ENCODE measurements around the gene FAM83F. TPM values are rescaled to one million over a fixed set of nuclear protein-coding genes. Genes with fewer than 3 reads are reported as not detected.
"Not testable (repeated sequence)": the region's sequence is repeated elsewhere in the genome, so short reads cannot be mapped to it uniquely, and the experiment has no call there.

Gene FAM83F
- 1.4 TPM for total RNA-seq (ENCODE audit: insufficient read depth, low replicate concordance)

DNA sequence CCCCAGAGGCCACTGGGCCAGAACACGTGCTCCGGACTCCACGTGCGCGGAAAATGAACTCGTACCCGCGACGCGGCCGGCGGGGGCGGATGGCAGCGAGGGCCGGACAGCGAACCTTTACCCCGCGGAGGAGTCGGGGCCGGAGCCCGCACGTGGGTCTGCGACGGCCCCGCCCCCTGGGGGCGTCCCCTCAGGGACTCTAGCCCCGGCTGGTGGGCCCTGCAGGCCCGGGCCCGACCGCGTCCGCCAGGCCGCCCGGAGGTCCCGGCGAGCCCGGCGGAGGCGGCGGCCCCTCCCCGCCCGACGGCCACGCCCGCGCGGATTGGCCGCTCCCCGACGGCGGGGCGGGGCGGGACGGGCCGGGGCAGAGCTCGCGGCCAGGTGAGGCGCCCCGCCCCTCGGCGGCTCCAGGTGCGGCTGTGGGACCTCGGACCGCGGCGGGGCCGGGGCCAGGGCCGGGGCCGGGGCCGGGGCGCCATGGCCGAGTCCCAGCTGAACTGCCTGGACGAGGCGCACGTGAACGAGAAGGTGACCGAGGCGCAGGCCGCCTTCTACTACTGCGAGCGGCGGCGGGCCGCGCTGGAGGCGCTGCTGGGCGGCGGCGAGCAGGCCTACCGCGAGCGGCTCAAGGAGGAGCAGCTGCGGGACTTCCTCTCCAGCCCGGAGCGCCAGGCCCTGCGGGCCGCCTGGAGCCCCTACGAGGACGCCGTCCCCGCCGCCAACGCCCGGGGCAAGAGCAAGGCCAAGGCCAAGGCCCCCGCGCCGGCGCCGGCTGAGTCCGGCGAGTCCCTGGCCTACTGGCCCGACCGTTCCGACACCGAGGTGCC is at the start of gene FAM83F:
Gene FAM83F, plus strand, starts transcription at position 389 of the 827 bp plus-strand sequence. Its CDS starts 89 bp downstream, at position 478.
- no peak for DNase-seq (ENCODE audit: low spot score)

DNA sequence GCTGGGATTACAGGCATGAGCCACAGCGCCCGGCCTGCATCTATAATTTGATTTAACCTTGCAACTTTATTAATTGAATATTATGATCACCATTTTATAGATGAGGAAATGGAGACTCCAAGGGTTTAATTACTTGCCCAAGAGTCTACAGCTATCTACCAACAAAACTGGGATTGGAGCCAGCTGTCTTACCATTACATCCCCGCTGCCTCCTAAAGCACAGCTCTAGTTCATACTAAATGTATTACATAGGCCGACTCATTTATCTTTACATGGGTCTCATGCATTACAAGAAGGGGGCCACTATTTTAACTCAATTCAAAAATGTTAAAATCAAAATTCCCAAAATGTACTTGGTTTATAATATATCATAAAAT is 48.6 kb upstream of the FAM83F start:
- no peak for DNase-seq (ENCODE audit: low spot score)

DNA sequence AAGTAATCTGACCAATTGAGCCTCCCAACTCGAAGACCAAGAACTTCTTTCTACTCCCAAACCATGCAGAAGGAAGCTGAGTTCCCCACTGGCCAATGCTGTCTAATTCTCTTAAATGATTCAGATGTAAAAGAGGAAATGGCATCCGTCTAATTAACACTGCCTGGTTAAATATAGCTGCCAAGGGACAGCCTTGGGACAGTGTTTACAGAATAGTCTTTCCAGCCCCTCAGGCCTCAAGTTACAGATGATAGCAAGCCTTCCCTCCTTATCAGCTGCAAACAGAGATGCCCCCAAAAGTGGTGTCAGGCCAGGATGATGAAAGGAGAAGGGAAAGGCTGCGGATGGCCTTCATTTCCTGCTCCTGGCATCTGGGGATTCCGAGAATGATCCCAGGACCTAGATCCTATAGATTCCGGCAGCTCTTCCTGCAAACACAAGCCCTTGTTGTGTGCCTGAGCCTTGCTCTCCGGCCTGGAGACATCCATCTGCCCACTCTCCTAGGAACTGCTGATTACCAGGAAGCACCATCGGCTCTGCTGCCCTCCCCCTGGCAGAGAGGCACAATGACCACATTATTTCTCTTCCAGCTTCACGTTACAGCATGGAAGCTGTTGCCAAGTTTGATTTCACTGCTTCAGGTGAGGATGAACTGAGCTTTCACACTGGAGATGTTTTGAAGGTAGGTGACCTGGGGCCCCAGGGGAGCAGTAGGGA is 48.1 kb upstream of the FAM83F start:
- no peak for DNase-seq (ENCODE audit: low spot score)

DNA sequence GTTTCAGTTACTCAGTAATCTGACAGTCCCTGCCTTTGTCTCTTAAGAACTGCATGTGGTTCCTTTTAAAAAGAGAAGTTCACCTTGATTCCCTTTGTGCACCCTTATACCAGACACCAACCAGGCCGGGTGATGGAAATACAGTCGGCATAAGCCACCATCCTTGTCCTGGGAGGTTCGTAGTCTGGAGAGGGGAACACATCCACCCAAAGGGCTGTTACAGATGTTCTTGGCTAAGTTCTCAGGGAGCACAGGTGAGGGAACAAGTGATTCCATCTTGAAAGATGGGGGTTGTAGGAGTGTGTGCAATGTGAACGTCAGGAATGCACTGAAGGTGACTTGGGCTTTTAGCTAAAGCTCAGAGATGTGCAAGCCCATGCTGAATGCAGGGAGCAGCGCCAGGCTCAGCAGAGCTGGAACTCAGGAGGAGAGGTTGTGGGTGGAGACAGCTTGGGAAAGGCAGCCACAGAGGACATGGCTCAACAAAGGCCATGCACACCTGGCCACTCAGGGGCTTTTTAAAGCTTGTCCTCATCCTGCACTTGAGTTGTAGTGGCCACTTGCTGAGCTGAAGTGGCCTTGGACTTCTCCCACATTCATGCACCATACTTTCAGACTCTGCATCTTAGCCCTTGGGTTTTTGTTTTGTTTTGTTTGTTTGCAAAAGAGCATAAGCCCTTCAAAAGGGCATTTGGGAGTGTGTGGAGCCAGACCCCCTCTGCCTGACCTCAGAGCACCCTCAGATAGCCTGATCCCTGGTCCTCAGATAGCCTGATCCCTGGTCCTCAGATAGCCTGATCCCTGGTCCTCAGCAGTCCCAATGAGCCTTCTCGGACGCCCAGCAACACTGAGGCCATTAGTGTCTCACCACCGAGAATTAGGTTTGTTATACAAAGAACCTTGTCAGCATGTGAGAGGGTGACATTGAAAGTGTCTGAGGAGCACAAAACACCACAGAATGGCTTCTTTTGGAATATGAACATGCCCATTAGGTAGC is 47.2 kb upstream of the FAM83F start:
- no peak for DNase-seq (ENCODE audit: low spot score)

DNA sequence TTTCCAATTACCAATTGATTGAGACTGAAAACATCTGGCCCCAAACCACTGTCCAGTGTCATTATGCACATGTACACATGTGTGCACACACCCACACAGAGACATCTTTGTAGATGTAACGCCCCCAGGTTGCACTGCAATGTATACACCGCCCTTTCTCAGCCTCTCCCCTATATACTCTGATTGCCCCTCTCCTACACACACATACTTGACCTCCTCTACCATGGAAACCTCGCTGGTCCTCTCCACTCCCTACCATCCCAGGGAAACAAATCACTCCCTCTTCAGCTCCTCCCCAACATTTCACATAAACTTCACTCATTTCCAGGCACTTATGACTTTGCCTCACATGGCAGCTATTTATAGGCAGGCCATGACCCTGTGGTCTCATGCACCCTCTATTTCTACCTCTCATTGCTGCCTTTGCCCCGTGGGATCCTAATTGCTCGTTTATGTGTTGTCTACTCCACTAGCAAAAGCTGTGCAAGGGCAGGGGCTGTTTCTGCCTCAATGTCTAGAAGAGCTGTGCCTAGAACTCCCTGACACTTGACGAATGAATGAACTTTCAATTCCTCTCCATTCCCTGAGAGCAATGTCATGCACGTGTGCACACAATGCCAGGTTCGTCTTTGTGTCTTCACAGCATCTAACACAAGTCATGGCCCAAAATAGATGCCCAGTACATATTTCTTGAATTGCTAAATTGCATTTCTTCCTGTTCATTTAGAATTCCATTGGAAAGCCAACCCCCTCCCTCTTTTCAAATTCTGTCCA is 44.6 kb upstream of the FAM83F start:
- DNase-seq (ENCODE audit: low spot score): no peak

DNA sequence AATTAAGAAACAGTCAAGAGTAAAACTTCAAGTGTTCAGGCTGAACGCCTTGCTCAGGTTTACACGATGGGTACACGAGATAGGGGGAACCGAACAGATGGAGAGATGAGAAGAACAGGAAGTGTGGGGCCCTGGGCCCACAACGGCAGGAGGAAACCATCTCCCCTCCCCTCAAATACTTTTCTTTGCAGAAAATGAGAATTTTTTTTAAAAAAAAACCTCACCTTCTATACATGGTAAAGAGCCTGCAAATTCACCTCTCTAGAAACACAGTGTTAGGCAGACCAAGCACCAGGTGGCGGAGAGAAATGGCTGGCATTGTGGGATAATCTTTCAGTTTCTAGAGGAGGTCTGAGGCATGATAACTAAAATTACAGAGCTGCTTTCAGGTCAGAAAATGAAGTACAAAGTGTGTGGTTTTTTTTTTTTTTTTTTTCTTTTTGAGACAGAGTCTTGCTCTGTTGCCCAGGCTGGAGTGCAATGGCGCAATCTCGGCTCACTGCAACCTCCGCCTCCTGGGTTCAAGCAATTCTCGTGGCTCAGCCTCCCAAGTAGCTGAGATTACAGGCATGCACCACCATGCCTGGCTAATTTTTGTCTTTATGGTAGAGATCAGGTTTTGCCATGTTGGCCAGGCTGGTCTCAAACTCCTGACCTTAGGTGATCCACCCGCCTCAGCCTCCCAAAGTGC is 43.0 kb upstream of the FAM83F start:
- not testable (repeated sequence) for DNase-seq (ENCODE audit: low spot score)

DNA sequence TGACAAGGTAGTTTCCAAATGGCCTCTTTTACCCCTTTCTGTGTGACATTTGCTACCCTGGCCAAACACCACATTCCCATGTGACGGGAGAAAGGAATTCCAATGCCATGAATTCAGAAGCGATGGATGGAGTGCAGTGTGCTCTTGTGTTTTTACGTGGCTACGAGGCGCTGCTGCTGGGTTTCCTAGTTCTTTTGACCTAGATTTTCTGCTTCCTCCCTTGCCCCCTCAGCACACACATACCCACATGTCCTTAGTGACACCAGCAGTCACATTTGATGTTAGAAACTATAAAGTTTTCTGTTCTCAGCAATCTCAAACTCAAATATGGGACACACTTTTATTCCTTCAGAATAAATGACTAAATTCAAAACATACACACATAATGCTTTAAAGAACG is 42.4 kb upstream of the FAM83F start:
- DNase-seq (ENCODE audit: low spot score): no peak

DNA sequence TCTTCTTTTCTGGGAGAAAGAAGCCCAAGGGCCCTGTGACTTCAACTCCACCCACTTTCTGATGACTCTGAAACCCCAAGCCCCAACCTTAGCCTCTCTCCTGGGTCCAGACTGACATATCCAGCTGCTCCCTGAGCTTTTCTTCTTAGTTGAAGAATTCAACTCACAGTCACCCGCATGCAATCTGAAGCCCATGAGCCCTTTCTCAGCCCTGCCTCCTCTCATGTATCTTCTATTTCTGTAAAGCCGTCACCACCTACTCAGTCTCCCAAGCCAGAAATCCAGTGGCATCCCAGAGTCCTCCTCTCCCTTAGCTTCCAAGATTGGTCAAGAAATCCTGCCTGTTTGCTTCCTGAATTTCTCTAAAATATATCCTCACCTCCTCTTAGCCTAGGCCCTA is 41.7 kb upstream of the FAM83F start:
- DNase-seq (ENCODE audit: low spot score): peak; percentile 11

DNA sequence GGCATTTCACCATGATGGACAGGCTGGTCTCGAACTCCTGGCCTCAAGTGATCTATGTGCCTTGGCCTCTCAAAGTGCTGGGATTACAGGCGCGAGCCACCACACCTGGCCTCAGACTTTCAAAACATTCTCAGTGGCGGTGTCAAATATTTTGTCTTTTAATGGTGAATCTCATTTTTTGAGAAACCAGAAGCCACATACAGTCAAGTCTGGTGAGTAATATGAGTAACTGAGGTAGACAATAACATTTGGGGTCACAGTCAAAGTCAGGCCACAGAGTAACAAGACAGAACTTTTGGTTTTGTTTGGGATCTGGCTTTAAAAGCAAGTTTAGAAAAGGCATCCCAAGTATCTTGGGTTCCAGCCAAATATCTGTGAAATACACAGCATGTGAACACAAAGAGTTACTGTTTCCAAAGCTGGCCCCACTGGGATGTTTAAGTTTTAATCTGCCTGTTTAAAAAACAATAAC is 40.1 kb upstream of the FAM83F start:
- DNase-seq (ENCODE audit: low spot score): peak; percentile 36

DNA sequence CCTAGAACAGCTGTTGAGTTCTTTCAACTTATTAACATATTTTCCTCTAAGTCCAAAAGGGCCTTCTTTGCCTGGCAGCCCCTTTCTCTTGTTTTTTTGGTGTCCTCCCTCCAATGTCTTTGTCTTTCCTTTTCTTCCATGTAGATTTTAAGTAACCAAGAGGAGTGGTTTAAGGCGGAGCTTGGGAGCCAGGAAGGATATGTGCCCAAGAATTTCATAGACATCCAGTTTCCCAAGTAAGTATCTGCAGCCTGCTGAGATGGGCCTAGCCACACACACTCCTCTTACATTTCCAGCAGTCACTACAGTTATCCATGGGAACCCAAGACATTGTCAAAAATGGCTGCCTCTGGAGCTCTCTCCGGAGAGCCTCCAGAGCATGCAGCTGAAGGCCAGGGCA is 39.1 kb upstream of the FAM83F start:
- no peak for DNase-seq (ENCODE audit: low spot score)

DNA sequence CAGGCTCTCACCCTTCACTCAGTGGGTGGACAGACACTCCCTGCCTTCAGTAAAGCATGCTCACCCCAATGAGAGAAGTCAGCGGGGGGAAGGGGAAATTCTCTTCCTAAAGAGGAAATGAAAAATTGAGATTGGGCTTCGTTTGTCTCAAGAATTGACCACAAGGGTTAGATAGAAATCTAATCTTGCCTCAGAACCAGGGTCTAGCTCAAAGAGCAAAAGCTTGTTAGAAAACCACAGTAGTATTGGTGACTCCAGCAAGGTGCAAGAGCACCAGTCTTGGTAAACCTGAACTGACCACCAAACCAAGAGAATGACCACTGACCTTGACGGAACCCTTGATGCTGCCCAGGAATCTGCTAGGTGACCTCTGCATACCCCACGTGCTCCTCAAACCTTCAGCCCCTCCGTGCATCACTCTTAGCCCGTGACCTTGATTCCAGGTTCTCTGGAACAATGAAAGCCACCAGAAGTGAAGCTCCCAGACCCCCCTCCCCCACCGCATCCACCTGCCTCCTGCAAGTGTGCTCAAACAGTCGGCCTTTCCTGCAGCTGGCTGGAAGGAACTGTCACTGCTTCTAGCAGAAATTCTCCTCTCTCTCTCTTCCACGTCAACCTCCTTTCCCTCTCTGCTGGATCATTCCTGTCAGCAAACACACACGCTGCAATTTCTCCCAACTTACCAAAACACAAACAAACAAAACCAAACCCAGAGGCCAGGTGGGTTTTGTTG is 37.7 kb upstream of the FAM83F start:
- no peak for DNase-seq (ENCODE audit: low spot score)

DNA sequence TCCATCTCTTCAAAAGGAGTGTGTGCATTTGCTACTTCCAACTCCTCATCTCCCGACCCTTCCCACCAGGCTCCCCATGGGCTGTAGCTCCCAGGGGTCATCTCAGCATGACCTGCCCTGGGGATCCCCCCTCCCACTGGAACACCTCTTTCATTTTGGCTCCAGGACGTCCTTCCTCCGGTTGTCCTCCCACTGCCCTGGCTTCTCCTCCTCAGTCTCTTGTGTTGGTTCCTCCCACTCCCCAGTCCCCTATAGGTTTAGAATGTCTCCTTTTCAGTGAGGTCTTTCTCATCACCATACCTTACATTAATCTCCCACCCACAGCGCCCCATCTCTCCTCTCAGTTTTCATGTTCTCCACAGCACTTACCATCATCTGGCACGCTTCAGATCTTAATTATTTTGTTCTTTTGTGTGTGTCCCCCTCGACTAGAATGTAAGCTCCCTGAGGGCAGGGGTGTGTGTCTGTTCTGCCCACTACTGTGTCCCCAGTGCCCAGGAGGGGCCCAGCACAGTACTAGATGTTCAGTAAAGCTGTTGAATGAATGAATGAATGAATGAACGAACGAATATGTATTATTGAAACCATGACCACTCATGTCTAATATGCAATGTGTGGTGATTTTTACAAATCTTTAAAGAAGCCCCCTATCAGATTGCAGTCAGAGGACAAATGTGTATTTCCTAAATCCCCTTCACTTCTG is 36.6 kb upstream of the FAM83F start:
- DNase-seq (ENCODE audit: low spot score): no peak

DNA sequence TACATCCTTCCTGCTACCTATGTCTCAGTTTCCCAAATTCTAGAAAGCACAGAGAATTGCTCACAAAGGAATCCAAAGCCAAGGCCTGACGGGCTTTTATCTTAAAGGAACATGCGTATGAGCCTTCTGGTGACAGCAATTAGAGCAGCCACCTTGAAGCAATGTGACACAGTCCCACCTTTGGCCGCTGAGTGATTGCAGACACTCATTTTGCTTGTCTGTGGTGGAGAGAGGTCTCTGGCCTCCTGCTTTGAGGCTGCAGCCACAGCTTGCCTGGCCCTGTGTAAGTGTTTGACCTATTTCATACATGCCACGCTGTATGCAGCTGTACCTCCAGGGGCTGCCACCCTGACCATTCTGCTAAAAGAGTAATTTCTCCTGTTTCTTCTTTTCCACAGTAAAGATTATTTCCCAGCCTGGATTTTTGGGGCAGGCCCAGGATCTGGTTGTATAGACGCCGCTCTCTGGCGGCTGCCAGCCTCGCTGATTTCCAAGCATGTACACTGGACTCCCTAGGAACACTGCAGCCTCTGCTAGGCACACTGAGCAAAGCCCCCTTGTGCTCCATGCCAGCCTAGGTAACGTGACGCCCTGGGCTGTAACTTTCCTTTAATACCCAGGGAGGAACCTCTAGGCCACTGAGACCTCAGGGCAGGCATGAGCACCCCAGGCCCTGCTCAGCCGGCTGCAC is 35.7 kb upstream of the FAM83F start:
- no peak for DNase-seq (ENCODE audit: low spot score)

DNA sequence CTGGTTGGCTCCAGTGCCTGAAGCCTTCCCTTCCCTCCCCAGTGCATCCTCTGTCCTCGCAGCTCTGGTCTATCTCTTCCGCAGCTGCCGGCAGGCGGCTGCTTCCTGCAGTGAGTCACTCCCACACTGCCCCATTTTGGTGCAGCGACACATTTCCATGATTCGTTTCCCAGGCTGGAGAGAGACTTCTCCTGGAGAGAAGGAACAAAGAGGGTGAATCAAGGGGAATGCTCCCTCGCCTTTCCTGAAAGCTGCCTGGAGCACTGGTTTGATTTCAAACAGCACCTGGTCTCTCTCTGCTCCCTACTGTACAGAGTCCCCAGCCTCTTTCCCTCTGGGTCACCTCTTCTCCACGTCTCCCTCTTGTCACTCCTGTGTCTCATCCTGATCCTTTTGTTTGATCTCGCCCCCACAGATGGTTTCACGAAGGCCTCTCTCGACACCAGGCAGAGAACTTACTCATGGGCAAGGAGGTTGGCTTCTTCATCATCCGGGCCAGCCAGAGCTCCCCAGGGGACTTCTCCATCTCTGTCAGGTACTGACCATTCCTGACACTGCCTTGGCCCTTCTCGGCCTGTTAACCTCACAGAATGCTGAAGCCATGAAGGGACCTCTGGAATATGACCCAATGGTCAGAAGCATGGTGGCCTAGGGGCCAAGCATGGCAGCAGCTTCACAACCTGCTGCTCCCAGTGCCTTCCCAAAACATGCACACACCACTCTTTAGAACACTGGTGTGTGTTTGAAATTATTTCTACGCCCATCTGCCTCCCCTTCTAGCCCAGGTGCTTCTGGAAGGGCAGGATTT is 34.9 kb upstream of the FAM83F start, which contains the start of gene TMA7B:
Gene TMA7B, plus strand, starts transcription at position 758 of the 808 bp plus-strand sequence. CDS start 3,978 bp downstream, outside the sequence.
- DNase-seq (ENCODE audit: low spot score): peak; percentile 51

DNA sequence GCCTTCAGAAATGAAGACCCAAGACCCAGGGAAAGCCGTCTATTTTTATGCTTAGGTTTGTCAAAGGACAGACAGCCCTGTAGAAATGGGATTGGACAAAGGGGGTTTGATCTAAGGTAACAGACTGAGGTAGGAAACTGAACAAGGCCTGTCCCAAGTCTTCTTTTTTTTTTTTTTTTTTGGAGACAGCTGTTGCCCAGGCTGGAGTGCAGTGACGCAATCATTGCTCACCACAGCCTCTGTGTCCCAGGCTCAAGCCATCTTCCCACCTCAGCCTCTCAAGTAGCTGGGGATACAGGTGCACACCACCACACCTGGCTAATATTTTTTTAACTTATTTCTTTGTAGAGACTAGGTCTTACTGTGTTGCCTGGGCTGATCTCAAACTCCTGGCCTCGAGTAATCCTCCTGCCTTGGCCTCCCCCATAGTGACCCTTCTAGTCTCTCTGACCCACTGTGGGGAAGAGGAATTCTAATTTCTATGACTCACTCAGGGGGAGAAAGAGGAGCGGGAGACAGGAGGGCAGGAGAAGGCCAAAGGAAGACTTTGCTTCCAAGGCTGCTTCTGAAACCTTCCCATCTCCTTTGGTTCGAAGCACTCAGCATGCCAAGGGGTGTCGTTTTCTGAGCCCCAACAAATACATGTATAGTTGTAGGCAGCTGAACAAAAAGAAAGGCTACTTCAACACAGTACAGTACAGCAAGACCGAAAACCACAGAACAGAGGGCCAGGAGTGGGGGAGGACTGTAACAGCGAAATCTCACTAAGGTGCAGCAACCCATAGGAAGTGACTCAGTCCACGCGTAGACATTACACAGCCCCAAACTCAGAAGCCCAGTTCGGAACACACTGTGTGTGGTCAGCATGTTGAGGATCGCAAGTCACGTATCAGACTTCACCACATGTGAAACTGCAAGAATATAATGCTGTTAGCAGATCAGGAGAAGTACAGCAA is 33.7 kb upstream of the FAM83F start:
- DNase-seq (ENCODE audit: low spot score): no peak

DNA sequence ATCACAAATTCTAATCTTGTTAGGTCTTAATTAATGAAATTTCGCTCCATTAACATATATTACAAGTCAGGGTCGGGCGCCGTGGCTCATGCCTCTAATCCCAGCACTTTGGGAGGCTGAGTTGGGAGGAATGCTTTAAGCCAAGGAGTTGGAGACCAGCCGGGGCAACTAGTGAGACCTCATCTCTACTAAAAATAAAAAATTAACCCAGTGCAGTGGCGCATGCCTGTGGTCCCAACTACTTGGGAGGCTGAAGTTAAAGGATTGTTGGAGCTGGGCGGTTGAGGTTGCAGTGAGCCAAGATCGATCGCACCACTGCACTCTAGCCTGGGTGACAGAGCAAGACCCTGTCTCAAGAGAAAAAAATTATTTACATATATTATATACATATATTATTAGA is 32.7 kb upstream of the FAM83F start:
- DNase-seq (ENCODE audit: low spot score): no peak
